ENCODE measurements around the gene KIF17.

- TF ChIP-seq, protein P1, sequence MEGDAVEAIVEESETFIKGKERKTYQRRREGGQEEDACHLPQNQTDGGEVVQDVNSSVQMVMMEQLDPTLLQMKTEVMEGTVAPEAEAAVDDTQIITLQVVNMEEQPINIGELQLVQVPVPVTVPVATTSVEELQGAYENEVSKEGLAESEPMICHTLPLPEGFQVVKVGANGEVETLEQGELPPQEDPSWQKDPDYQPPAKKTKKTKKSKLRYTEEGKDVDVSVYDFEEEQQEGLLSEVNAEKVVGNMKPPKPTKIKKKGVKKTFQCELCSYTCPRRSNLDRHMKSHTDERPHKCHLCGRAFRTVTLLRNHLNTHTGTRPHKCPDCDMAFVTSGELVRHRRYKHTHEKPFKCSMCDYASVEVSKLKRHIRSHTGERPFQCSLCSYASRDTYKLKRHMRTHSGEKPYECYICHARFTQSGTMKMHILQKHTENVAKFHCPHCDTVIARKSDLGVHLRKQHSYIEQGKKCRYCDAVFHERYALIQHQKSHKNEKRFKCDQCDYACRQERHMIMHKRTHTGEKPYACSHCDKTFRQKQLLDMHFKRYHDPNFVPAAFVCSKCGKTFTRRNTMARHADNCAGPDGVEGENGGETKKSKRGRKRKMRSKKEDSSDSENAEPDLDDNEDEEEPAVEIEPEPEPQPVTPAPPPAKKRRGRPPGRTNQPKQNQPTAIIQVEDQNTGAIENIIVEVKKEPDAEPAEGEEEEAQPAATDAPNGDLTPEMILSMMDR (IDR thresholded peaks at IDR 0.05; ENCODE audit: insufficient read depth, low read length), result no peak
- TF ChIP-seq POLR2AphosphoS5 (IDR thresholded peaks at IDR 0.05; ENCODE audit: low read depth), result no peak
- TF ChIP-seq, protein P2, sequence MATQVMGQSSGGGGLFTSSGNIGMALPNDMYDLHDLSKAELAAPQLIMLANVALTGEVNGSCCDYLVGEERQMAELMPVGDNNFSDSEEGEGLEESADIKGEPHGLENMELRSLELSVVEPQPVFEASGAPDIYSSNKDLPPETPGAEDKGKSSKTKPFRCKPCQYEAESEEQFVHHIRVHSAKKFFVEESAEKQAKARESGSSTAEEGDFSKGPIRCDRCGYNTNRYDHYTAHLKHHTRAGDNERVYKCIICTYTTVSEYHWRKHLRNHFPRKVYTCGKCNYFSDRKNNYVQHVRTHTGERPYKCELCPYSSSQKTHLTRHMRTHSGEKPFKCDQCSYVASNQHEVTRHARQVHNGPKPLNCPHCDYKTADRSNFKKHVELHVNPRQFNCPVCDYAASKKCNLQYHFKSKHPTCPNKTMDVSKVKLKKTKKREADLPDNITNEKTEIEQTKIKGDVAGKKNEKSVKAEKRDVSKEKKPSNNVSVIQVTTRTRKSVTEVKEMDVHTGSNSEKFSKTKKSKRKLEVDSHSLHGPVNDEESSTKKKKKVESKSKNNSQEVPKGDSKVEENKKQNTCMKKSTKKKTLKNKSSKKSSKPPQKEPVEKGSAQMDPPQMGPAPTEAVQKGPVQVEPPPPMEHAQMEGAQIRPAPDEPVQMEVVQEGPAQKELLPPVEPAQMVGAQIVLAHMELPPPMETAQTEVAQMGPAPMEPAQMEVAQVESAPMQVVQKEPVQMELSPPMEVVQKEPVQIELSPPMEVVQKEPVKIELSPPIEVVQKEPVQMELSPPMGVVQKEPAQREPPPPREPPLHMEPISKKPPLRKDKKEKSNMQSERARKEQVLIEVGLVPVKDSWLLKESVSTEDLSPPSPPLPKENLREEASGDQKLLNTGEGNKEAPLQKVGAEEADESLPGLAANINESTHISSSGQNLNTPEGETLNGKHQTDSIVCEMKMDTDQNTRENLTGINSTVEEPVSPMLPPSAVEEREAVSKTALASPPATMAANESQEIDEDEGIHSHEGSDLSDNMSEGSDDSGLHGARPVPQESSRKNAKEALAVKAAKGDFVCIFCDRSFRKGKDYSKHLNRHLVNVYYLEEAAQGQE (IDR thresholded peaks at IDR 0.05; ENCODE audit: insufficient replicate concordance, low read depth), result no peak
- TF ChIP-seq GABPA (IDR thresholded peaks at IDR 0.05; ENCODE audit: low read depth), result no peak
These were observed 25.9 kb downstream of the KIF17 start for GRCh38 chr1:20691872-20692271.
